GM19035 (cell line): Measurements from ENCODE around the gene CITED2.

ENCODE experiments used
- ATAC-seq: cut with Tn5 transposase; IDR thresholded peaks from one replicate; pipeline ENCODE4 v1.9.1; 2021; ENCODE audit not compliant: unreplicated experiment

Gene CITED2

GRCh38 chr6:139334806-139335446, 39.5 kb downstream of the CITED2 start:
- ATAC-seq = no peak

DNA sequence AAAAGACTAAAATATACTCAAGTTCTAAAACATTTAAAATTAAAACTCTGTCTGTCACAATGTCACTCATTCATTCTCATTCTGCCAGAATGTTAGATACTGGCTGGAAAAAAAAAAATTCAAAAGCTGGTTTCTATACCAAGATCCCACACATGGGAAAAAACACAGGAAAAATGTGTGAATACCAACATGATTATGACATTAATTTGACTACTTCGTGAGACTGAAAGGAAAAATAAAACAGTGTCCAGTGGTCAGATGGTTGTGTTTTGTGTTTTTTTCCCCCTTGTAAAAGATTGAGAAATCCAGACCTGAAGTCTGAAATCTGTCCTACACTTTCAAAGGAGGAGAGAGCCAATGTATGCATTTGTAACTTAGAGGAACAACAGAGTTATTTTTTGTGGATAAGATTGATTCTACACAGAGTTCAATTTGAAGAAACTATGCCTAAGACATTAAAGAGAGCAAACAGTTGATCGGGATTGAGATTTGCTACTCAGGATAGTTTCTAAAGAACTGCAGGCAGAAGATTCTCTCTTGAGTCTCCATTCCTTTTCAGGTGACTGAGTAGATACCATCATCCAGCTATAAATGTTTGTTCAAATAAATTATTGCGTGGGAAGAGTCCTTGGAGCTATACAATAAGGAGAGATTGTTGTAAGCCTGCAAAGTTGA, 43.5 kb downstream of the CITED2 start:
- no peak for ATAC-seq

- no peak for ATAC-seq
Measured at GRCh38 chr6:139330306-139330705, 44.1 kb downstream of the CITED2 start.

- no peak for ATAC-seq
Measured at GRCh38 chr6:139329224-139329623, 45.2 kb downstream of the CITED2 start.

DNA sequence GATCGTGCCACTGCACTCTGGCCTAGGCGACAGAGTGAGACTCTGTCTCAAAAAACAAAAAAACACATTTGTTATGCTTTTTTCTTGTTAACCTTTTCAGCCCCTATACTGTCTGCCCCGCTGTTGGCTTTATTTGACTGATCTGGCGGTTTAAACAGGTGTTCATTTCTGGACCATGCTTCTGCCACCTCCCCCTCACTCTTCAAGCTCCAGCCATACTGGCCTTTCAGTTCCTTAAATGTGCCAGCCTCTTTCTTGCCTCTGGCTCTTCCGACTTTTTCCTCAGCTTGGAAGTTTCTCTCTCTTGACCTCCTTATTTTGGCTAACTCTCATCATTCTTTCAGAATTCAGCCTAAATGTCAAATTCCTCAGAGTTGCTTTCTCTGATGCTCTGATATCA, 47.4 kb downstream of the CITED2 start:
- ATAC-seq = peak; percentile 30

DNA sequence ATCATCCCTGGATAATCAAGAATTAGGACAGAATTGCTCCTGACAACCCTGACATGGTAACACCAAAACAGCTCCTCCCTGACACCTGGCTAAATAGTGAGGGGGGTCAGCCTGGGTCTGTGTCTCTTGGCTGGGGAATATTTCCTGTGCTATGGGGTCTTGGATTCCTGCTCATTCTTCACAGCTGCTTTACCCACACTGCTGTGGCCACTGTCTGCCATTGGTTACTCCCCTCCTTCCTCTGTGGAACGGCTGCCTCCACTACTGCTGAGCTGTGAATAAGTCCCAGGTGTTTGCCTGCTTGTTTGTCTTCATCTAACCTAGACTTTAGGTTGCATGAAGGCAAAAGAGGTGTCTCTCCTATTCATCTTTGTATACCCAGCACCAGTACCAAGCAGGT, 48.8 kb downstream of the CITED2 start:
- no peak for ATAC-seq

DNA sequence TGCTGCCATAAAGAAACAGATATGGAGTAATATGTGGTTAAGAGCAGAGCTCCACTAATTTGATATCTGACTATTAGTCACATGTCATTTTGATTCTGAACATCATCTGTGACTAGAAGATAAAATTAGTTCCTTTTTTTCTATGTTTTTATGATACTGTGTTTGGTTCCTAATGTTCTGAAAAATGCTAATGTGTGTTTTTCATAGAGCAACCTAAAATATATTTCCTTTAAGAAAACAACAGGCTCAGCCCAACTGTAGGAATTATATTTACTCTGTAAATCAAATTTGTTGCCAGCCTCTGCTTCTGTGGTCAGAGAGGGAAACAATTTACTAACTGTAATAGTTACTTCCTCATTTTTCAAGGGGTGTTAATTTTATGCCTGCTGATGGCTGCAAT, 49.3 kb downstream of the CITED2 start:
- peak; percentile 55 for ATAC-seq

DNA sequence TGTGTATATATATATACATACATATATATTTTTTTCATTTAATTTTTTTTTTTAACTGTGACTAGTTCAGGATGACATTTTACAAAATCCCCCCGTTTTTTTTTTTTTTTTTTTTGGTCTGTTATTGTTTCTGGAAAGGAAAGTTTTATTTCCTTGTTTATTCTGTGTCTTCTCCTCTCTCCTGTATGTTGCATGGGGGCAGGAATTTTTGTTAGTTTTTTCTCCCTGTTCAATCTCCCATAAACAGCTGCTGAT, 50.2 kb downstream of the CITED2 start:
- no peak for ATAC-seq

GRCh38 chr6:139323511-139324300, 50.7 kb downstream of the CITED2 start:
- peak; percentile 48 for ATAC-seq
